Liver (tissue), 9 donors: ENCODE data around the gene PACC1. TPM values are rescaled to one million over a fixed set of nuclear protein-coding genes. Genes with fewer than 3 reads are reported as not detected.

ENCODE experiments used
- DNase-seq: peaks from one replicate; pipeline ENCODE4 v3.0.0-alpha.2; 2017; ENCODE audit warnings: low spot score
- H3K27ac ChIP-seq, 2 donors: one replicate each; pipeline ENCODE4 v1.7.0; 2013; ENCODE audit warnings: inconsistent platforms in 2 of 2, low read length in 2 of 2, control low read depth in 1 of 2, low read depth in 1 of 2, mild to moderate bottlenecking in 1 of 2
- H3K27me3 ChIP-seq, 4 donors: one replicate each; pipeline versions ENCODE4 v1.6.1 to v1.7.0; 2013; ENCODE audit warnings: low read length in 3 of 4, inconsistent platforms in 1 of 4, mild to moderate bottlenecking in 1 of 4, moderate library complexity in 1 of 4; ENCODE audit not compliant: control insufficient read depth in 4 of 4, insufficient read depth in 4 of 4
- H3K36me3 ChIP-seq, 4 donors: one replicate each; pipeline versions ENCODE4 v1.6.1 to v1.7.0; 2013; ENCODE audit warnings: low read length in 3 of 4, mild to moderate bottlenecking in 3 of 4, low read depth in 1 of 4, moderate library complexity in 1 of 4; ENCODE audit not compliant: control insufficient read depth in 4 of 4, insufficient read depth in 3 of 4
- H3K4me1 ChIP-seq, 4 donors: one replicate each; pipeline versions ENCODE4 v1.6.1 to v1.7.0; 2013; ENCODE audit warnings: low read length in 3 of 4, mild to moderate bottlenecking in 3 of 4, moderate library complexity in 1 of 4; ENCODE audit not compliant: control insufficient read depth in 4 of 4, insufficient read depth in 4 of 4
- H3K4me3 ChIP-seq, 3 donors: one replicate each; pipeline versions ENCODE4 v1.6.1 to v1.7.0; 2013; ENCODE audit warnings: low read length in 3 of 3, control low read depth in 1 of 3, low read depth in 1 of 3, mild to moderate bottlenecking in 1 of 3
- H3K9ac ChIP-seq, 2 donors: one replicate each; pipeline ENCODE4 v1.7.0; 2013; ENCODE audit warnings: low read length in 2 of 2, mild to moderate bottlenecking in 2 of 2, moderate library complexity in 2 of 2, control low read depth in 1 of 2, low read depth in 1 of 2
- H3K9me3 ChIP-seq, 4 donors: one replicate each; pipeline versions ENCODE4 v1.6.1 to v1.7.0; 2013; ENCODE audit warnings: low read length in 3 of 4; ENCODE audit not compliant: control insufficient read depth in 4 of 4
- ATF3 ChIP-seq: IDR thresholded peaks from 2 replicates; pipeline ENCODE4 v1.6.1; 2016; ENCODE audit warnings: antibody characterized with exemption
- CTCF ChIP-seq: fragments of 150-350 bp; IDR thresholded peaks from 2 replicates; pipeline ENCODE4 v1.5.1; 2017; ENCODE audit warnings: improper control_type of control experiment, low read depth, low read length; ENCODE audit not compliant: missing input control
- EGR1 ChIP-seq, 2 donors: IDR thresholded peaks; 2 replicates each; pipeline ENCODE4 v1.6.1; 2016 to 2018; ENCODE audit warnings: antibody characterized with exemption in 2 of 2, low read depth in 2 of 2
- FOXA1 ChIP-seq: IDR thresholded peaks from 2 replicates; pipeline ENCODE4 v1.6.1; 2016; ENCODE audit warnings: antibody characterized with exemption
- FOXA2 ChIP-seq: IDR thresholded peaks from 2 replicates; pipeline ENCODE4 v1.6.1; 2016; ENCODE audit warnings: antibody characterized with exemption
- GABPA ChIP-seq, 2 donors: IDR thresholded peaks in 1 of 2; conservative IDR thresholded peaks in 1 of 2; 2 replicates each; pipeline ENCODE4 v1.6.1; 2016; ENCODE audit warnings: antibody characterized with exemption in 2 of 2, mild to moderate bottlenecking in 1 of 2, moderate library complexity in 1 of 2
- HNF4A ChIP-seq, 2 donors: conservative IDR thresholded peaks; 2 replicates each; pipeline ENCODE4 v1.6.1; 2016; ENCODE audit warnings: antibody characterized with exemption in 2 of 2, mild to moderate bottlenecking in 2 of 2
- HNF4G ChIP-seq: IDR thresholded peaks from 2 replicates; pipeline ENCODE4 v1.6.1; 2016; ENCODE audit warnings: antibody characterized with exemption
- JUND ChIP-seq, 2 donors: IDR thresholded peaks; 2 replicates each; pipeline ENCODE4 v1.6.1; 2016; ENCODE audit warnings: antibody characterized with exemption in 2 of 2
- NR2F2 ChIP-seq: IDR thresholded peaks from 2 replicates; pipeline ENCODE4 v1.6.1; 2016; ENCODE audit warnings: antibody characterized with exemption
- RAD21 ChIP-seq, 2 donors: IDR thresholded peaks; 2 replicates each; pipeline ENCODE4 v1.6.1; 2016; ENCODE audit warnings: antibody characterized with exemption in 2 of 2, mild to moderate bottlenecking in 2 of 2
- RXRA ChIP-seq, 2 donors: IDR thresholded peaks; 2 replicates each; pipeline ENCODE4 v1.6.1; 2017 to 2018; ENCODE audit warnings: antibody characterized with exemption in 2 of 2, mild to moderate bottlenecking in 1 of 2
- SP1 ChIP-seq: IDR thresholded peaks from 2 replicates; pipeline ENCODE4 v1.6.1; 2018; ENCODE audit warnings: antibody characterized with exemption, mild to moderate bottlenecking
- TAF1 ChIP-seq: conservative IDR thresholded peaks from 2 replicates; pipeline ENCODE4 v1.6.1; 2016; ENCODE audit warnings: antibody characterized with exemption, mild to moderate bottlenecking
- YY1 ChIP-seq: IDR thresholded peaks from 2 replicates; pipeline ENCODE4 v1.6.1; 2016; ENCODE audit warnings: antibody characterized with exemption, mild to moderate bottlenecking
- WGBS: extraction: QIAGEN DNeasy Blood & Tissue Kit; methylation state at CpG from one replicate; pipeline ENCODE4 v1.1.7; 2013; 5-methylcytosine and 5-hydroxymethylcytosine counted together
- polyA plus RNA-seq, 2 donors: library from polyadenylated mRNA; stranded (reverse) in 1 of 2; unstranded in 1 of 2; fragments of 200-250 nt in 1 of 2; fragments of >200 nt in 1 of 2; fragmentation: Nextera tagmentation in 1 of 2; extraction: Ambion mirVana in 1 of 2; gene quantifications; one replicate each; pipeline versions ENCODE4 v1.2.1 to v1.2.3, GENCODE V29; 2013 to 2015
- total RNA-seq, 2 donors: library from RNA; depleted of rRNA; stranded (reverse); fragments of >200 nt; gene quantifications; one replicate each; pipeline ENCODE4 v1.2.3, GENCODE V29; 2014
- TF ChIP-seq, protein P1 (sequence below): IDR thresholded peaks from 2 replicates; pipeline ENCODE4 v1.6.1; 2016; ENCODE audit warnings: antibody characterized with exemption, mild to moderate bottlenecking
- TF ChIP-seq, protein P2 (sequence below): IDR thresholded peaks from 2 replicates; pipeline ENCODE4 v1.6.1; 2016; ENCODE audit warnings: antibody characterized with exemption
- TF ChIP-seq, protein P3 (sequence below): IDR thresholded peaks from 2 replicates; pipeline ENCODE4 v1.6.1; 2016; ENCODE audit warnings: antibody characterized with exemption
- donor health status: healthy.
- donor health status: healthy.
- donor health status: healthy.
- donor health status: healthy.
- donor health status: healthy.

The PACC1 gene
- total and polyA plus RNA-seq, 4 donors: 1.4 to 3.4 (median 1.7) TPM

DNA sequence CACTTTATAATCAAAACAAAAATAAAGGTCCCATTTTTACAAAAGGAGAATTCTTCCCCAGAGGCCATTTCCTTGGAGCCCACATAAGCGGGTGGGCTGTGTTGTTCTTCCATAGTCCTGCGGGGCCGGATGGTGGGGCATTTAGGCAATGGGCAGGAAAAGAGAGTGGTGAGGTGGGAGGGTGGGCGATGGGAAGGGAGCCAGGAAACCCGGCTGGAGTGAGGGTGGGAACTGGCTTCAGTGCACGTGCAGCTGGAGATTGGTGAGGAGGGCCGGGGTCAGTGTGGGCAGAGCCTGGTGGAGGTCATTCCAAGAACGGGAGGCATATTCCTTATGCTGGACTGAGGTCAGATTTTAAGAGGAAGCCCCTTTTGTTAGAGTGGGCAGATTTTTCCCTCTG lies 31.6 kb upstream of the PACC1 start:
- H3K4me1 ChIP-seq: no peaks in the 10 kb centered on the region
- H3K4me3 ChIP-seq: no peak overlapping the region
- no peak for DNase-seq
- no peaks in the 10 kb centered on the region for H3K9me3 ChIP-seq
- 96% methylated on average over 8 of the region's 8 CpGs for WGBS
- H3K36me3 ChIP-seq: peaks cover 0 to 5% (median 3%) of the 10 kb centered on the region in 4 donors
- TF ChIP-seq RXRA (IDR thresholded peaks at IDR 0.05) (no peak), TAF1 (no peak), SP1 (no peak), EGR1 (IDR thresholded peaks at IDR 0.05; ENCODE audit: low read depth in 2 of 2) (no peak), FOXA2 (no peak), FOXA1 (no peak), CTCF (no peak), RAD21 (IDR thresholded peaks at IDR 0.05) (no peak), ATF3 (no peak), HNF4G (no peak), HNF4A (conservative IDR thresholded peaks at IDR 0.05) (no peak), GABPA (IDR thresholded peaks at IDR 0.05 in 1 of 2, conservative IDR thresholded peaks at IDR 0.05 in 1 of 2) (no peak), NR2F2 (no peak), YY1 (no peak), JUND (IDR thresholded peaks at IDR 0.05) (no peak)
- TF ChIP-seq, protein P1, sequence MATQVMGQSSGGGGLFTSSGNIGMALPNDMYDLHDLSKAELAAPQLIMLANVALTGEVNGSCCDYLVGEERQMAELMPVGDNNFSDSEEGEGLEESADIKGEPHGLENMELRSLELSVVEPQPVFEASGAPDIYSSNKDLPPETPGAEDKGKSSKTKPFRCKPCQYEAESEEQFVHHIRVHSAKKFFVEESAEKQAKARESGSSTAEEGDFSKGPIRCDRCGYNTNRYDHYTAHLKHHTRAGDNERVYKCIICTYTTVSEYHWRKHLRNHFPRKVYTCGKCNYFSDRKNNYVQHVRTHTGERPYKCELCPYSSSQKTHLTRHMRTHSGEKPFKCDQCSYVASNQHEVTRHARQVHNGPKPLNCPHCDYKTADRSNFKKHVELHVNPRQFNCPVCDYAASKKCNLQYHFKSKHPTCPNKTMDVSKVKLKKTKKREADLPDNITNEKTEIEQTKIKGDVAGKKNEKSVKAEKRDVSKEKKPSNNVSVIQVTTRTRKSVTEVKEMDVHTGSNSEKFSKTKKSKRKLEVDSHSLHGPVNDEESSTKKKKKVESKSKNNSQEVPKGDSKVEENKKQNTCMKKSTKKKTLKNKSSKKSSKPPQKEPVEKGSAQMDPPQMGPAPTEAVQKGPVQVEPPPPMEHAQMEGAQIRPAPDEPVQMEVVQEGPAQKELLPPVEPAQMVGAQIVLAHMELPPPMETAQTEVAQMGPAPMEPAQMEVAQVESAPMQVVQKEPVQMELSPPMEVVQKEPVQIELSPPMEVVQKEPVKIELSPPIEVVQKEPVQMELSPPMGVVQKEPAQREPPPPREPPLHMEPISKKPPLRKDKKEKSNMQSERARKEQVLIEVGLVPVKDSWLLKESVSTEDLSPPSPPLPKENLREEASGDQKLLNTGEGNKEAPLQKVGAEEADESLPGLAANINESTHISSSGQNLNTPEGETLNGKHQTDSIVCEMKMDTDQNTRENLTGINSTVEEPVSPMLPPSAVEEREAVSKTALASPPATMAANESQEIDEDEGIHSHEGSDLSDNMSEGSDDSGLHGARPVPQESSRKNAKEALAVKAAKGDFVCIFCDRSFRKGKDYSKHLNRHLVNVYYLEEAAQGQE: no peak
- TF ChIP-seq, protein P2, sequence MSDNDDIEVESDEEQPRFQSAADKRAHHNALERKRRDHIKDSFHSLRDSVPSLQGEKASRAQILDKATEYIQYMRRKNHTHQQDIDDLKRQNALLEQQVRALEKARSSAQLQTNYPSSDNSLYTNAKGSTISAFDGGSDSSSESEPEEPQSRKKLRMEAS: no peak
- TF ChIP-seq, protein P3, sequence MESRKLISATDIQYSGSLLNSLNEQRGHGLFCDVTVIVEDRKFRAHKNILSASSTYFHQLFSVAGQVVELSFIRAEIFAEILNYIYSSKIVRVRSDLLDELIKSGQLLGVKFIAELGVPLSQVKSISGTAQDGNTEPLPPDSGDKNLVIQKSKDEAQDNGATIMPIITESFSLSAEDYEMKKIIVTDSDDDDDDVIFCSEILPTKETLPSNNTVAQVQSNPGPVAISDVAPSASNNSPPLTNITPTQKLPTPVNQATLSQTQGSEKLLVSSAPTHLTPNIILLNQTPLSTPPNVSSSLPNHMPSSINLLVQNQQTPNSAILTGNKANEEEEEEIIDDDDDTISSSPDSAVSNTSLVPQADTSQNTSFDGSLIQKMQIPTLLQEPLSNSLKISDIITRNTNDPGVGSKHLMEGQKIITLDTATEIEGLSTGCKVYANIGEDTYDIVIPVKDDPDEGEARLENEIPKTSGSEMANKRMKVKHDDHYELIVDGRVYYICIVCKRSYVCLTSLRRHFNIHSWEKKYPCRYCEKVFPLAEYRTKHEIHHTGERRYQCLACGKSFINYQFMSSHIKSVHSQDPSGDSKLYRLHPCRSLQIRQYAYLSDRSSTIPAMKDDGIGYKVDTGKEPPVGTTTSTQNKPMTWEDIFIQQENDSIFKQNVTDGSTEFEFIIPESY: no peak
- H3K9ac ChIP-seq: no peak overlapping the region
- H3K27me3 ChIP-seq: no peaks in the 10 kb centered on the region
- no peak overlapping the region for H3K27ac ChIP-seq
